Stimulated activated CD8-positive, alpha-beta memory T cell treated with anti-CD3 and anti-CD28 coated beads, Interleukin-4, amount 100 ng/mL, for 48 hours (primary cell): Measurements from ENCODE around the gene SLC38A1.
"Not testable (repeated sequence)": the region's sequence is repeated elsewhere in the genome, so short reads cannot be mapped to it uniquely, and the experiment has no call there.

Source experiments
- DNase-seq: peaks from one replicate; pipeline ENCODE4 v3.0.0-alpha.2; 2020

Gene SLC38A1

GRCh38 chr12:46205294-46205693, 63.5 kb downstream of the SLC38A1 start:
- DNase-seq = no peak

- DNase-seq = no peak
These were observed 67.5 kb downstream of the SLC38A1 start for GRCh38 chr12:46201284-46201789.

GRCh38 chr12:46200551-46200950, 68.3 kb downstream of the SLC38A1 start:
- DNase-seq = no peak

- no peak for DNase-seq
These were observed 69.9 kb downstream of the SLC38A1 start for GRCh38 chr12:46198913-46199312.

- no peak for DNase-seq
These were observed 71.0 kb downstream of the SLC38A1 start for GRCh38 chr12:46197883-46198282.

GRCh38 chr12:46190533-46190932, 78.3 kb downstream of the SLC38A1 start:
- not testable (repeated sequence) for DNase-seq

- no peak for DNase-seq
These were observed 80.7 kb downstream of the SLC38A1 start for GRCh38 chr12:46188170-46188569.

- DNase-seq = no peak
These were observed 81.8 kb downstream of the SLC38A1 start for GRCh38 chr12:46187023-46187422.

GRCh38 chr12:46186088-46186487, 82.8 kb downstream of the SLC38A1 start:
- no peak for DNase-seq

- no peak for DNase-seq
These were observed 83.2 kb downstream of the SLC38A1 start for GRCh38 chr12:46185686-46186085.

- DNase-seq = no peak
These were observed 83.8 kb downstream of the SLC38A1 start for GRCh38 chr12:46184798-46185595.

GRCh38 chr12:46183112-46183511, 85.7 kb downstream of the SLC38A1 start:
- no peak for DNase-seq

- DNase-seq = no peak
These were observed 87.4 kb downstream of the SLC38A1 start for GRCh38 chr12:46181465-46181864.

- no peak for DNase-seq
These were observed 89.0 kb downstream of the SLC38A1 start for GRCh38 chr12:46179693-46180452.

GRCh38 chr12:46177837-46178608, 90.8 kb downstream of the SLC38A1 start:
- DNase-seq = no peak

- no peak for DNase-seq
These were observed 91.8 kb downstream of the SLC38A1 start for GRCh38 chr12:46177025-46177424.

- no peak for DNase-seq
These were observed 93.9 kb downstream of the SLC38A1 start for GRCh38 chr12:46174919-46175318.

- DNase-seq = no peak
These were observed 94.7 kb downstream of the SLC38A1 start for GRCh38 chr12:46174061-46174662.

GRCh38 chr12:46168426-46168825, 100.4 kb downstream of the SLC38A1 start:
- DNase-seq = no peak

GRCh38 chr12:46167412-46167811, 101.4 kb downstream of the SLC38A1 start:
- DNase-seq = no peak

GRCh38 chr12:46165191-46165590, 103.7 kb downstream of the SLC38A1 start:
- DNase-seq = no peak

GRCh38 chr12:46164186-46164761, 104.6 kb downstream of the SLC38A1 start:
- no peak for DNase-seq
